Epithelial cell of esophagus (primary cell): ENCODE measurements around the gene APH1B.

Experiments used
- DNase-seq: peaks from one replicate; pipeline ENCODE4 v3.0.0; 2010; ENCODE audit warnings: low read depth
- H3K4me3 ChIP-seq: 2 replicates; pipeline ENCODE4 v1.5.1; 2011; ENCODE audit warnings: mild to moderate bottlenecking, low read length, control low read depth
- CTCF ChIP-seq: IDR thresholded peaks from 2 replicates; pipeline ENCODE4 v1.5.1; 2011; ENCODE audit warnings: low read depth, mild to moderate bottlenecking, low read length, control low read depth, inconsistent platforms; ENCODE audit not compliant: insufficient read depth; ENCODE audit errors: missing control alignments

Gene APH1B

DNA sequence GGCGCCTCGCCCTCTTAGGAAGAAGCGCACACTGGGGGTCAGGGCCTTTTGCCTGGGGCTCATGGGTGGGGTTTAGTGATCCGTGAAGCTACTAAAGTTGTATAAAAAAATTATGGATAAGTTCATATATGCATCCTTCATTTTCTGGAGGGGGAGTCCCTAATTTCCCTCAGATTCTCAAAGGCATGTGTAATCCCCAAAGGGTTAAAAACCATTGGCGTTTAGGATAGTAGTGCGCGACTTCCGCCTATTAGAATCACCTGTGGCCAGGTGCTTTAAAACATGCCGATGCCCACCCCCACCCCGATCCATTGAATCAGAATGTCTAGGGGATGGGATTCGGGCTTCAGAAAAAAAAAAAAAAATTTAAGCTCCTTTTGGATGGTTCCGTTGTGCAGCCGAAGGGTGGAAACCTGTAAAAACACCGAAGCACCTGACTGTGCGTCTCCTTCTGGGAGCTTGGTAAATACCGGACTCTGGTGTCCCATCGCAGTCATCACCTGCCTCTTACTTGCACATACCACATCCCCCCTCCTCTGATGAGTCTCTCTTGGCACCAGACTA lies 570 bp downstream of the APH1B start:
- peak; percentile 26 for DNase-seq
- H3K4me3 ChIP-seq: peak overlapping the region; percentile 60
- TF ChIP-seq CTCF: no peak

DNA sequence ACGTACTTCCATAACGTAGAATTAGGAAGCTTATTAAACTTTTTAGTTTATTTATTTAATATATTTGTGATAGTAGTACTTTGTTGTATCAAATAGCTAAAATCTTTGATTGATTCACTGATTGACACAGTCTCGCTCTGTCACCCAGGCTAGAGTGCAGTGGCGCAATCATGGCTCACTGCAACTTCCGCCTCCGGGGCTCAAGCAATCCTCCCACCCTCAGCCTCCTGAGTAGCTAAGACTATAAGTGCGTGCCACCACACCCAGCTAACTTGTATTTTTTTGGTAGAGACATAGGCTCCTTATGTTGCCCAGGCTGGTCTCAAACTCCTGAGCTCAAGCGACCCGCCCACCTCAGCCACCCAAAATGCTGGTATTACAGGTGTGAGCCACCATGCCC lies 5.7 kb downstream of the APH1B start:
- TF ChIP-seq CTCF: no peak
- DNase-seq: no peak
- no peak overlapping the region for H3K4me3 ChIP-seq

- no peak for TF ChIP-seq CTCF
Measured at GRCh38 chr15:63284335-63284734, 6.9 kb downstream of the APH1B start.

DNA sequence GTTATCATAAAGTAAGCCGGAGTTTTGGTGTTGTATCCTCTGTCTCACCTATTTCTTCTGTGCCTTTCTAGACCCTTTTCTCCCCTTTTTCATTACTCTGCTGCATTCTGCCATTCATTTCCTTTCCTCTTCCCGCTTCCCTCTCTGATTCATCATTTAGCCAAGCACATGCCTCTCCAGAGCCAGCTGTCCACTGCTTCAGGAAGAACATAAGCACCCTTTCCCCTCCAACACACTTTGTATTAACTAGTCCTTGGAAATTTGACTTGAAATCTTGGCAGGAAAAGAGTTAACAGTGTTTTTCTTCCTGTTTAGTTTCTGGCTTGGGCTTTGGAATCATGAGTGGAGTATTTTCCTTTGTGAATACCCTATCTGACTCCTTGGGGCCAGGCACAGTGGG lies 9.7 kb downstream of the APH1B start:
- TF ChIP-seq CTCF: no peak
- no peak overlapping the region for H3K4me3 ChIP-seq
- DNase-seq: no peak

More at GRCh38 chr15:63284335-63284734, 6.9 kb downstream of the APH1B start:
- no peak for DNase-seq
- no peak overlapping the region for H3K4me3 ChIP-seq

GRCh38 chr15:63288342-63288741 lies 10.9 kb downstream of the APH1B start:
- no peak for DNase-seq
- no peak for TF ChIP-seq CTCF
- no peak overlapping the region for H3K4me3 ChIP-seq

DNA sequence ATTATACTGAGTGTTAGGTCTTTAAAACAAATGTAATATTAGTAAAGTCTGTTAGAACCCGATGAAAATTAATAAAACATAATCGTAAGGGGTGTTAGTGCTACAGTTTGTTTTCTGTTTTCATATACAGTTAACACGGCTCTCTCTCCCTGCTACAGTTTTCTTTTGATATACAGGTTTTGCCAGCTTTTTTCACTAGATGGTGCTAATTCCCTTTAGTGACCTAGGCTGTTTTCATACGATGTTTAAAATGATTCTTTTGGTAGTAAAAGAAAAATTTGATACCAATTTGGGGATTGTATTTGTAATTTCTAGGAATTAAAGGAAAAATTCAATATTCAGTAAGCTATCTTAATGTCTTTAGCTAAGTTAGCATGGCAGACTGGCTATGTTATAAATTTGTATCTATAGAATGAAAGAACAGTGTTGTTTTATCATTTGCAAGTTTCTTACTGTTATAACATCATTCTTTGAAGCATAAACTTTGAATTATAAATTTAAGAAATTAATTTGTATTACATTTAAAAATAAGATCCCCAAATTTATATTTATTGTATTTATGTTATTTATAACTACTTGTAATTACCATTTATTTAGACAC lies 11.5 kb downstream of the APH1B start:
- peak; percentile 59 for TF ChIP-seq CTCF
- DNase-seq: peak; percentile 61
- H3K4me3 ChIP-seq: no peak overlapping the region

DNA sequence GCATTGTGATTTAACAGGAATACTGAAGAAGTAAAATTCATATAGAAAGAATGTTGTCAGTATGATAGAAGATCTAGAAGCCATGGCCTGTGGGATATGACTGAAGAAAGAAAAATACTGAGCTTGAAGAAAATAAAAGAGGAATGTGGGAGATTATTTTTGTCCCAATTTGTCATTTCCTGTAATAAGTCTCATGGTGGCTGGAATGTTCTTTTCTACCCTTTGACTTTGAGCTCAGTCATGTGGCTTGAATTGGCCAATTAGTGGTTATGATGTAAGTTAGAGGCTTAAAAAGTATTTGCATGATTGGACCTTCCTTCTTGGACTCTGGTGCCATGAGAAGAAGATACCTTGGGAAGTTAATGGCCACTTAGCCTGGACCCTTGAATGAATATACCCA lies 14.1 kb downstream of the APH1B start:
- no peak overlapping the region for H3K4me3 ChIP-seq
- DNase-seq: peak; percentile 30
- no peak for TF ChIP-seq CTCF
